IPS DF 6.9 (cell line): Measurements from ENCODE around the gene ATP6V0D1.
A peak's percentile ranks its signal among the peaks of the same experiment; 100 is the strongest.

ENCODE experiments used
- DNase-seq: peaks from one replicate; pipeline ENCODE4 v3.0.0-alpha.2; 2013; ENCODE audit warnings: low read depth, low spot score
- H3K27ac ChIP-seq: one replicate; pipeline ENCODE4 v1.5.1; 2013; ENCODE audit warnings: low read length, control low read depth
- H3K27me3 ChIP-seq: 2 replicates; pipeline ENCODE4 v1.6.1; 2013; ENCODE audit warnings: mild to moderate bottlenecking, low read length; ENCODE audit not compliant: control insufficient read depth, insufficient read depth
- H3K36me3 ChIP-seq: 2 replicates; pipeline ENCODE4 v1.6.1; 2013; ENCODE audit warnings: low read length; ENCODE audit not compliant: control insufficient read depth, insufficient read depth
- H3K4me1 ChIP-seq: 2 replicates; pipeline ENCODE4 v1.6.1; 2013; ENCODE audit warnings: low read length; ENCODE audit not compliant: control insufficient read depth, insufficient read depth
- H3K4me3 ChIP-seq: 2 replicates; pipeline ENCODE4 v1.5.1; 2013; ENCODE audit warnings: mild to moderate bottlenecking, low read length
- H3K9me3 ChIP-seq: 2 replicates; pipeline ENCODE4 v1.6.1; 2013; ENCODE audit warnings: low read length, inconsistent platforms; ENCODE audit not compliant: control insufficient read depth, insufficient read depth
- WGBS: extraction: QIAGEN DNeasy Blood & Tissue Kit; methylation state at CpG from one replicate; pipeline ENCODE4 v1.1.7; 2013; ENCODE audit warnings: mixed read lengths, missing lambda C conversion rate; ENCODE audit not compliant: insufficient read length, insufficient coverage; 5-methylcytosine and 5-hydroxymethylcytosine counted together

ATP6V0D1 gene

GRCh38 chr16:67436640-67437193 is 44.2 kb downstream of the ATP6V0D1 start:
- WGBS: no CpG with 5 or more reads among the region's 23 CpGs

GRCh38 chr16:67435758-67436164 is 45.2 kb downstream of the ATP6V0D1 start:
- Histone ChIP-seq H3K27ac (no peak overlapping the region), H3K4me1 (0 out of 2 replicates have a peak, but pooled peaks cover 2% of the 10 kb centered on the region), H3K9me3 (no peaks in the 10 kb centered on the region), H3K4me3 (no peak overlapping the region), H3K27me3 (no peaks in the 10 kb centered on the region), H3K36me3 (peaks cover 9% of the 10 kb centered on the region)
- WGBS: no CpG with 5 or more reads among the region's 16 CpGs
- no peak for DNase-seq

More at GRCh38 chr16:67436640-67437193, 44.2 kb downstream of the ATP6V0D1 start:
- 0 out of 2 replicates have a peak, but pooled peaks cover 2% of the 10 kb centered on the region for H3K4me1 ChIP-seq
- no peaks in the 10 kb centered on the region for H3K9me3 ChIP-seq
- no peaks in the 10 kb centered on the region for H3K27me3 ChIP-seq
- no peak overlapping the region for H3K27ac ChIP-seq
- DNase-seq: no peak
- H3K36me3 ChIP-seq: peaks cover 9% of the 10 kb centered on the region
- H3K4me3 ChIP-seq: no peak overlapping the region

GRCh38 chr16:67433131-67433719 is 47.7 kb downstream of the ATP6V0D1 start:
- H3K36me3 ChIP-seq: peaks cover 4% of the 10 kb centered on the region
- no peak overlapping the region for H3K27ac ChIP-seq
- WGBS: no CpG with 5 or more reads among the region's 5 CpGs
- DNase-seq: no peak
- H3K4me1 ChIP-seq: peaks cover 6% of the 10 kb centered on the region; the same call in 1 of the 2 replicates
- H3K4me3 ChIP-seq: no peak overlapping the region
- no peaks in the 10 kb centered on the region for H3K27me3 ChIP-seq
- H3K9me3 ChIP-seq: no peaks in the 10 kb centered on the region

GRCh38 chr16:67432506-67432890 is 48.5 kb downstream of the ATP6V0D1 start:
- no peak for DNase-seq
- H3K36me3 ChIP-seq: peaks cover 4% of the 10 kb centered on the region; the same call in 1 of the 2 replicates
- H3K4me3 ChIP-seq: no peak overlapping the region; the same call in 1 of the 2 replicates
- WGBS: no CpG with 5 or more reads among the region's 5 CpGs
- no peaks in the 10 kb centered on the region for H3K9me3 ChIP-seq
- no peak overlapping the region for H3K27ac ChIP-seq
- peaks cover 6% of the 10 kb centered on the region; the same call in 1 of the 2 replicates for H3K4me1 ChIP-seq
- H3K27me3 ChIP-seq: no peaks in the 10 kb centered on the region

- WGBS: no CpG with 5 or more reads among the region's 13 CpGs
- Histone ChIP-seq H3K9me3 (no peaks in the 10 kb centered on the region), H3K27ac (no peak overlapping the region), H3K4me3 (peak overlapping the region; percentile 79; the same call in 1 of the 2 replicates), H3K27me3 (no peaks in the 10 kb centered on the region), H3K4me1 (peaks cover 6% of the 10 kb centered on the region; the same call in 1 of the 2 replicates), H3K36me3 (peaks cover 4% of the 10 kb centered on the region; the same call in 1 of the 2 replicates)
- DNase-seq: no peak
These were observed 49.0 kb downstream of the ATP6V0D1 start for GRCh38 chr16:67431775-67432505.

- Histone ChIP-seq H3K27me3 (no peaks in the 10 kb centered on the region), H3K4me3 (peak within 1 kb of the TSS; percentile 79), H3K36me3 (peaks cover 4% of the 10 kb centered on the region; the same call in 1 of the 2 replicates), H3K27ac (no peak within 1 kb of the TSS), H3K4me1 (peaks cover 7% of the 10 kb centered on the region; the same call in 1 of the 2 replicates), H3K9me3 (no peaks in the 10 kb centered on the region)
- DNase-seq: no peak
- no CpG with 5 or more reads among the region's 87 CpGs for WGBS
These were observed 49.8 kb downstream of the ATP6V0D1 start, which contains the start of gene HSD11B2 for GRCh38 chr16:67430977-67431774. Gene HSD11B2 (plus strand): TSS chr16:67431121. CDS start chr16:67431249, 128 bp downstream.

GRCh38 chr16:67430504-67430976 is 50.4 kb downstream of the ATP6V0D1 start:
- no peak overlapping the region for H3K27ac ChIP-seq
- no CpG with 5 or more reads among the region's 53 CpGs for WGBS
- no peaks in the 10 kb centered on the region; the same call in 1 of the 2 replicates for H3K36me3 ChIP-seq
- DNase-seq: no peak
- H3K27me3 ChIP-seq: no peaks in the 10 kb centered on the region
- no peaks in the 10 kb centered on the region for H3K9me3 ChIP-seq
- H3K4me3 ChIP-seq: peak overlapping the region; percentile 59; the same call in 1 of the 2 replicates
- H3K4me1 ChIP-seq: peaks cover 9% of the 10 kb centered on the region; the same call in 1 of the 2 replicates

GRCh38 chr16:67429799-67430503 is 51.0 kb downstream of the ATP6V0D1 start:
- H3K27ac ChIP-seq: no peak overlapping the region
- no peaks in the 10 kb centered on the region for H3K9me3 ChIP-seq
- peak overlapping the region; percentile 59; the same call in 1 of the 2 replicates for H3K4me3 ChIP-seq
- H3K4me1 ChIP-seq: peaks cover 9% of the 10 kb centered on the region; the same call in 1 of the 2 replicates
- WGBS: no CpG with 5 or more reads among the region's 13 CpGs
- H3K36me3 ChIP-seq: no peaks in the 10 kb centered on the region
- no peaks in the 10 kb centered on the region for H3K27me3 ChIP-seq
- DNase-seq: no peak

GRCh38 chr16:67429053-67429798 is 51.7 kb downstream of the ATP6V0D1 start:
- Histone ChIP-seq H3K27ac (no peak overlapping the region), H3K36me3 (no peaks in the 10 kb centered on the region), H3K27me3 (no peaks in the 10 kb centered on the region), H3K4me1 (peaks cover 11% of the 10 kb centered on the region; the same call in 1 of the 2 replicates), H3K9me3 (no peaks in the 10 kb centered on the region), H3K4me3 (no peak overlapping the region)
- DNase-seq: no peak
- no CpG with 5 or more reads among the region's 3 CpGs for whole genome bisulfite sequencing
